ENCODE measurements around the gene SCFD2. TPM values are rescaled to one million over a fixed set of nuclear protein-coding genes. Genes with fewer than 3 reads are reported as not detected.

Gene SCFD2
- polyA plus RNA-seq, 2 of the 4 experiments (the other 2 are of a cell fraction), result 7.6 to 10.8 TPM

- ChIA-PET POLR2A (no interaction called here), CTCF (interaction anchor here (0.6 to 4.7 kb wide), 12 partner anchors 8 to 1218 kb away, joined by 3 to 65 read pairs (median 4); no protein-coding TSS in a partner anchor)
- WGBS (ENCODE audit: missing lambda C conversion rate), result 46% methylated on average over 2 of the region's 2 CpGs
- no peaks in the 10 kb centered on the region for H3K9me3 ChIP-seq
- no peak overlapping the region for H3K4me3 ChIP-seq
- ATAC-seq (no peak), FAIRE-seq (no peak), DNase-seq (ENCODE audit: low read depth in 1 of 2, low spot score in 1 of 2) (no peak)
- TF ChIP-seq POLR2A (IDR thresholded peaks at IDR 0.05; ENCODE audit: low read length) (no peak), KDM5A (IDR thresholded peaks at IDR 0.05) (no peak), CHD2 (IDR thresholded peaks at IDR 0.05; ENCODE audit: low read length, partially characterized antibody) (no peak), EHMT2 (IDR thresholded peaks at IDR 0.05; ENCODE audit: low read depth) (no peak), HDAC2 (IDR thresholded peaks at IDR 0.05) (no peak), ATOH8 (CRISPR knock-in tag; IDR thresholded peaks at IDR 0.05; ENCODE audit: low read depth) (no peak), CBX8 (IDR thresholded peaks at IDR 0.05) (no peak), CBX2 (IDR thresholded peaks at IDR 0.05; ENCODE audit: borderline replicate concordance, low read depth) (no peak), ZNF302 (CRISPR knock-in tag; IDR thresholded peaks at IDR 0.05) (no peak), RARB (CRISPR knock-in tag; IDR thresholded peaks at IDR 0.05) (no peak), RCOR1 (IDR thresholded peaks at IDR 0.05; ENCODE audit: low read depth, low read length) (no peak), MAZ (IDR thresholded peaks at IDR 0.05; ENCODE audit: borderline replicate concordance, low read depth, low read length) (no peak), PHF8 (IDR thresholded peaks at IDR 0.05; ENCODE audit: borderline replicate concordance, low read depth) (no peak), NR3C1 (IDR thresholded peaks at IDR 0.05) (no peak)
- TF ChIP-seq, protein P1, sequence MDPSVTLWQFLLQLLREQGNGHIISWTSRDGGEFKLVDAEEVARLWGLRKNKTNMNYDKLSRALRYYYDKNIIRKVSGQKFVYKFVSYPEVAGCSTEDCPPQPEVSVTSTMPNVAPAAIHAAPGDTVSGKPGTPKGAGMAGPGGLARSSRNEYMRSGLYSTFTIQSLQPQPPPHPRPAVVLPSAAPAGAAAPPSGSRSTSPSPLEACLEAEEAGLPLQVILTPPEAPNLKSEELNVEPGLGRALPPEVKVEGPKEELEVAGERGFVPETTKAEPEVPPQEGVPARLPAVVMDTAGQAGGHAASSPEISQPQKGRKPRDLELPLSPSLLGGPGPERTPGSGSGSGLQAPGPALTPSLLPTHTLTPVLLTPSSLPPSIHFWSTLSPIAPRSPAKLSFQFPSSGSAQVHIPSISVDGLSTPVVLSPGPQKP (IDR thresholded peaks at IDR 0.05; ENCODE audit: low read depth, low read length), result no peak
- no peak overlapping the region for H3K4me2 ChIP-seq
- H3K27ac ChIP-seq, result no peak overlapping the region
- peaks cover 16% of the 10 kb centered on the region; the same call in 2 of the 3 replicates for H3K4me1 ChIP-seq
Observed at GRCh38 chr4:53014881-53015280, 351.0 kb downstream of the SCFD2 start.

GRCh38 chr4:53013873-53014775, 351.7 kb downstream of the SCFD2 start:
- WGBS (ENCODE audit: missing lambda C conversion rate), result 76% methylated on average over 5 of the region's 5 CpGs
- no peak for ATAC-seq
- peaks cover 9% of the 10 kb centered on the region; the same call in 1 of the 3 replicates for H3K4me1 ChIP-seq
- H3K9me3 ChIP-seq, result no peaks in the 10 kb centered on the region
- FAIRE-seq, result no peak
- DNase-seq (ENCODE audit: low read depth in 1 of 2, low spot score in 1 of 2), result no peak
- H3K4me2 ChIP-seq, result no peak overlapping the region
- H3K4me3 ChIP-seq, result no peak overlapping the region
- TF ChIP-seq TP53 (CRISPR knock-in tag; IDR thresholded peaks at IDR 0.05), result no peak
- peak; percentile 80 for TF ChIP-seq MAFK (IDR thresholded peaks at IDR 0.05; ENCODE audit: partially characterized antibody)
- POLR2A ChIA-PET, result no interaction called here
- CTCF ChIA-PET, result interaction anchor here (0.9 to 4.7 kb wide), 6 partner anchors 10 to 1219 kb away, joined by 3 to 65 read pairs (median 4); no protein-coding TSS in a partner anchor
- no peak overlapping the region for H3K27ac ChIP-seq

DNA sequence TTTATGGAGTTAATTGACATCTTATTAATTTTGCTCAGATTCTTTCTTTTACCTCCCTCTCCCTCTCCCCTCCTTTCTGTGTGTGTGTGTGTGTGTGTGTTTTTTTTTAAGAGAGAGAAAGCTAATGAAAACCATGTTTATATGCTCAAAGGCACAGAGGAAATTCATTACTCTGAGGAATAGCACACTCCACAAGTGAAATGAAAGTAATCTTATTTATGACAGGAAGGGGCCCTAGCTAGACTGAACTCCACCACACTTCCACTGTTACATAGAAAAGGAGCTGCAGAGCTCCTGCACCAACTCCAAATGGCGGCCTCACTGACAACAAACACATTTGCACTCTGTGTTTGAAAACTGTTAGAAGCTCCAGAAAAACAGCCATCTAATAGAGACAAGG, 353.1 kb downstream of the SCFD2 start:
- H3K27ac ChIP-seq, result no peak overlapping the region
- POLR2A ChIA-PET, result no interaction called here
- TF ChIP-seq ATOH8 (CRISPR knock-in tag; IDR thresholded peaks at IDR 0.05; ENCODE audit: low read depth) (no peak), ESRRA (IDR thresholded peaks at IDR 0.05; ENCODE audit: borderline replicate concordance, low read length) (no peak), TFCP2L1 (CRISPR knock-in tag; IDR thresholded peaks at IDR 0.05) (no peak), MAX (IDR thresholded peaks at IDR 0.05) (no peak), BHLHE40 (IDR thresholded peaks at IDR 0.05; ENCODE audit: low read depth, low read length) (no peak), ZFP36 (IDR thresholded peaks at IDR 0.05; ENCODE audit: borderline replicate concordance, partially characterized antibody) (no peak), FOSL2 (IDR thresholded peaks at IDR 0.05) (no peak), FOSL2 (CRISPR knock-in tag; IDR thresholded peaks at IDR 0.05) (no peak), EHF (CRISPR knock-in tag; IDR thresholded peaks at IDR 0.05) (no peak), EP300 (IDR thresholded peaks at IDR 0.05) (no peak), NFE2L2 (conservative IDR thresholded peaks at IDR 0.05; ENCODE audit: low read length) (no peak), CHD2 (IDR thresholded peaks at IDR 0.05; ENCODE audit: low read length, partially characterized antibody) (no peak), RARB (CRISPR knock-in tag; IDR thresholded peaks at IDR 0.05) (no peak), REST (IDR thresholded peaks at IDR 0.05) (no peak)

More for the DNA sequence above, 353.1 kb downstream of the SCFD2 start:
- ATAC-seq (no peak), DNase-seq (ENCODE audit: low read depth in 1 of 2, low spot score in 1 of 2) (no peak), FAIRE-seq (no peak)
- CTCF ChIA-PET, result interaction anchor here (1.1 to 4.7 kb wide), 2 partner anchors 895 to 1221 kb away, joined by 3 to 65 read pairs; no protein-coding TSS in a partner anchor
- 89% methylated on average over 1 of the region's 1 CpG for WGBS (ENCODE audit: missing lambda C conversion rate)
- Histone ChIP-seq H3K4me1 (peaks cover 5% of the 10 kb centered on the region; the same call in 1 of the 3 replicates), H3K9me3 (no peaks in the 10 kb centered on the region), H3K4me2 (no peak overlapping the region), H3K4me3 (no peak overlapping the region)
